Posterior vena cava (tissue), 2 donors: ENCODE data around the gene KRT75. TPM values are rescaled to one million over a fixed set of nuclear protein-coding genes. Genes with fewer than 3 reads are reported as not detected.

Source experiments
- total RNA-seq, 2 donors: library from RNA; stranded (reverse); fragmentation: NEBNext Ultra II Directional; extraction: Animal tissue kit (Norgen Biotek cat#: 25700); gene quantifications; one replicate each; pipeline ENCODE4 v1.2.1, GENCODE V29; 2021
- donor health status: DM: yes; HTN: yes; CAD: no.
- donor health status: DM: yes; HTN: yes; CAD: no.

Gene KRT75
- total RNA-seq, 2 donors from 2014 or later: not detected

Other genes starting within 250 kb of the KRT75 start
- under 1 TPM; 0.19 to 0.48 TPM for gene KRT80, start 242.4 kb downstream of the KRT75 start, total RNA-seq
- gene KRT7, start 201.1 kb downstream of the KRT75 start, total RNA-seq: 1 to 10 TPM; 4.1 to 6.8 TPM
- gene KRT86, start 159.7 kb downstream of the KRT75 start, total RNA-seq: not detected
- gene KRT81, start 142.8 kb downstream of the KRT75 start, total RNA-seq: not detected
- not detected for gene KRT83, start 113.0 kb downstream of the KRT75 start, total RNA-seq
- not detected for gene KRT85, start 66.9 kb downstream of the KRT75 start, total RNA-seq
- gene KRT84, start 48.7 kb downstream of the KRT75 start, total RNA-seq: not detected
- not detected for gene KRT82, start 28.0 kb downstream of the KRT75 start, total RNA-seq
- not detected for gene KRT6B, start 17.8 kb upstream of the KRT75 start, total RNA-seq
- not detected for gene KRT6C, start 39.4 kb upstream of the KRT75 start, total RNA-seq
- gene KRT6A, start 58.9 kb upstream of the KRT75 start, total RNA-seq: not detected
- gene KRT5, start 86.0 kb upstream of the KRT75 start, total RNA-seq: not detected
- gene KRT71, start 118.8 kb upstream of the KRT75 start, total RNA-seq: not detected
- not detected for gene KRT74, start 139.5 kb upstream of the KRT75 start, total RNA-seq
- not detected for gene KRT72, start 167.1 kb upstream of the KRT75 start, total RNA-seq
- gene KRT73, start 184.2 kb upstream of the KRT75 start, total RNA-seq: not detected
- gene KRT2, start 217.8 kb upstream of the KRT75 start, total RNA-seq: not detected
- gene KRT1, start 246.0 kb upstream of the KRT75 start, total RNA-seq: under 1 TPM in 1 of 2 donors, not detected in 1; 0.42 TPM